DMS153 treated with DMSO at 0.1 percent for 48 hours (cell line): ENCODE results near the gene GP1BA.

Experiments used
- DNase-seq: peaks from one replicate; lab custom pipeline; 2025; ENCODE audit not compliant: unreplicated experiment; lab: John Stamatoyannopoulos, UW

The GP1BA gene

GRCh38 chr17:4971826-4972225, 39.7 kb downstream of the GP1BA start:
- DNase-seq: no peak

- DNase-seq: no peak
These were observed 40.2 kb downstream of the GP1BA start for GRCh38 chr17:4972322-4972721.

GRCh38 chr17:4972752-4973151, 40.7 kb downstream of the GP1BA start:
- DNase-seq: no peak

GRCh38 chr17:4973256-4974114, 41.4 kb downstream of the GP1BA start:
- no peak for DNase-seq

GRCh38 chr17:4974115-4974670, 42.1 kb downstream of the GP1BA start:
- DNase-seq: no peak

- DNase-seq: no peak
These were observed 46.6 kb downstream of the GP1BA start for GRCh38 chr17:4978726-4979125.

GRCh38 chr17:4980644-4981216, 48.7 kb downstream of the GP1BA start:
- no peak for DNase-seq

GRCh38 chr17:4982305-4982704, 50.2 kb downstream of the GP1BA start:
- no peak for DNase-seq
